Measurements from ENCODE around the gene CLEC4F. TPM values are rescaled to one million over a fixed set of nuclear protein-coding genes. Genes with fewer than 3 reads are reported as not detected.

The CLEC4F gene
- total and polyA plus RNA-seq, 2 of the 4 experiments (the other 2 are of a cell fraction): not detected

DNA sequence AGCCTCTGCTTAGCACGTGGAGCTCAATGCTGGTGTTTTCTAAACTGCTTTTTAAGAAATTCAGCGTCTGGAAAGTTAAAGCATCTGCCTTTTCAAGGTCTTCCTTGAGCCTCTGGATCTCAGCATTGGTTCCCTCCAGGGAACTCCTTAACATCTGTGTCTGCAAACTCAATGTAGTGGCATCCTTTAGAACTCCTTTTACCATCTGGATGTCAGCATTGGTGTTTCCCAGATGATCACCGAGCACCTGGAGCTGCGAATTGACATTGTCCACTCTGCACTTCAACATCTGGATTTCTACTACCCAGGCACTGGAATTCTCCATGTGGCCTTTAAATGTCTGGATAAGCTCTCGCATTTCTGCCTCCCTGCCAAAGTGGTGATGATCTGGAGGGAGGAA is 3.7 kb downstream of the CLEC4F start:
- intact Hi-C loops (cut with micrococcal nuclease) (no loop called here), dilution Hi-C loops (cut with HindIII; ENCODE audit: low sequenced_read_pairs, unreplicated experiment) (no loop called here), in situ Hi-C loops (cut with MboI; ENCODE audit: low sequenced_read_pairs) (no loop called here)
- ChIA-PET CTCF (no interaction called here), POLR2A (ENCODE audit: unreplicated experiment) (no interaction called here)
- DNase-seq: no peak
- no peaks in the 10 kb centered on the region for H3K36me3 ChIP-seq (ENCODE audit: control insufficient read depth, insufficient read depth, low read length)
- H4K20me1 ChIP-seq (ENCODE audit: insufficient read depth, low read length): no peaks in the 10 kb centered on the region
- H4K8ac ChIP-seq (ENCODE audit: low read depth in 2 of 2, low read length in 2 of 2): no peak overlapping the region
- no peak overlapping the region for H3K4me2 ChIP-seq (ENCODE audit: low read depth, low read length)
- H2BK20ac ChIP-seq (ENCODE audit: low read depth, low read length): no peak overlapping the region
- no peak overlapping the region for H2BK5ac ChIP-seq (ENCODE audit: low read depth, low read length, poor library complexity, severe bottlenecking)
- no TSS peak for BruUV-seq (replicated peaks)
- no peak overlapping the region for H3K18ac ChIP-seq (ENCODE audit: low read depth, low read length)
- 29% methylated on average over 1 of the region's 5 CpGs; no CpG with 5 or more reads in 1 of the 2 experiments for WGBS, 2 experiments (ENCODE audit: extremely low coverage in 2 of 2, insufficient read length in 1 of 2)
- no peak overlapping the region for H3K4ac ChIP-seq (ENCODE audit: low read depth, low read length)
- no peak overlapping the region for H2AK5ac ChIP-seq (ENCODE audit: low read depth, low read length)
- no peaks in the 10 kb centered on the region for H3K9me3 ChIP-seq (ENCODE audit: control insufficient read depth, insufficient read depth, low read length)
- no peak overlapping the region for H3K27ac ChIP-seq (ENCODE audit: insufficient read depth, low read length)
- no peak overlapping the region for H3K23ac ChIP-seq (ENCODE audit: low read depth, low read length)
- H2BK15ac ChIP-seq (ENCODE audit: low read depth, low read length): no peak overlapping the region
- no peak overlapping the region for H2BK120ac ChIP-seq (ENCODE audit: low read depth, low read length)
- H3K9ac ChIP-seq (ENCODE audit: low read depth, low read length): no peak overlapping the region
- no peak overlapping the region for H3K4me3 ChIP-seq (ENCODE audit: insufficient read depth, low read depth, low read length)
- no peak overlapping the region for H4K5ac ChIP-seq (ENCODE audit: low read depth, low read length)
- H4K91ac ChIP-seq (ENCODE audit: insufficient read depth, low read depth, low read length): no peak overlapping the region
- H3K79me1 ChIP-seq (ENCODE audit: low read depth in 1 of 2, low read length in 2 of 2): no peaks in the 10 kb centered on the region
- no peaks in the 10 kb centered on the region for H3K9me1 ChIP-seq (ENCODE audit: insufficient read depth, low read length)
- no peak overlapping the region for H2AFZ ChIP-seq (replicated peaks; ENCODE audit: low read length, poor library complexity)
- no peaks in the 10 kb centered on the region for H3K4me1 ChIP-seq (ENCODE audit: control insufficient read depth, insufficient read depth, low read length)
- TF ChIP-seq NFE2L2 (IDR thresholded peaks at IDR 0.05; ENCODE audit: low read depth, low read length): no peak
- no peak for TF ChIP-seq BHLHE40 (IDR thresholded peaks at IDR 0.05; ENCODE audit: low read depth, low read length)
- TF ChIP-seq CEBPB (IDR thresholded peaks at IDR 0.05; ENCODE audit: low read depth, low read length): no peak
- TF ChIP-seq RCOR1 (IDR thresholded peaks at IDR 0.05; ENCODE audit: insufficient replicate concordance, low read length): no peak
- TF ChIP-seq, protein P1, sequence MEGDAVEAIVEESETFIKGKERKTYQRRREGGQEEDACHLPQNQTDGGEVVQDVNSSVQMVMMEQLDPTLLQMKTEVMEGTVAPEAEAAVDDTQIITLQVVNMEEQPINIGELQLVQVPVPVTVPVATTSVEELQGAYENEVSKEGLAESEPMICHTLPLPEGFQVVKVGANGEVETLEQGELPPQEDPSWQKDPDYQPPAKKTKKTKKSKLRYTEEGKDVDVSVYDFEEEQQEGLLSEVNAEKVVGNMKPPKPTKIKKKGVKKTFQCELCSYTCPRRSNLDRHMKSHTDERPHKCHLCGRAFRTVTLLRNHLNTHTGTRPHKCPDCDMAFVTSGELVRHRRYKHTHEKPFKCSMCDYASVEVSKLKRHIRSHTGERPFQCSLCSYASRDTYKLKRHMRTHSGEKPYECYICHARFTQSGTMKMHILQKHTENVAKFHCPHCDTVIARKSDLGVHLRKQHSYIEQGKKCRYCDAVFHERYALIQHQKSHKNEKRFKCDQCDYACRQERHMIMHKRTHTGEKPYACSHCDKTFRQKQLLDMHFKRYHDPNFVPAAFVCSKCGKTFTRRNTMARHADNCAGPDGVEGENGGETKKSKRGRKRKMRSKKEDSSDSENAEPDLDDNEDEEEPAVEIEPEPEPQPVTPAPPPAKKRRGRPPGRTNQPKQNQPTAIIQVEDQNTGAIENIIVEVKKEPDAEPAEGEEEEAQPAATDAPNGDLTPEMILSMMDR (conservative IDR thresholded peaks at IDR 0.05; ENCODE audit: low read depth, low read length): no peak
- TF ChIP-seq SMC3 (IDR thresholded peaks at IDR 0.05; ENCODE audit: low read depth, low read length): no peak
- TF ChIP-seq CHD1 (IDR thresholded peaks at IDR 0.05; ENCODE audit: low read depth, low read length): no peak
- TF ChIP-seq POLR2A (IDR thresholded peaks at IDR 0.05; ENCODE audit: low read depth, low read length): no peak
- TF ChIP-seq, protein P2, sequence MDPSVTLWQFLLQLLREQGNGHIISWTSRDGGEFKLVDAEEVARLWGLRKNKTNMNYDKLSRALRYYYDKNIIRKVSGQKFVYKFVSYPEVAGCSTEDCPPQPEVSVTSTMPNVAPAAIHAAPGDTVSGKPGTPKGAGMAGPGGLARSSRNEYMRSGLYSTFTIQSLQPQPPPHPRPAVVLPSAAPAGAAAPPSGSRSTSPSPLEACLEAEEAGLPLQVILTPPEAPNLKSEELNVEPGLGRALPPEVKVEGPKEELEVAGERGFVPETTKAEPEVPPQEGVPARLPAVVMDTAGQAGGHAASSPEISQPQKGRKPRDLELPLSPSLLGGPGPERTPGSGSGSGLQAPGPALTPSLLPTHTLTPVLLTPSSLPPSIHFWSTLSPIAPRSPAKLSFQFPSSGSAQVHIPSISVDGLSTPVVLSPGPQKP (IDR thresholded peaks at IDR 0.05; ENCODE audit: borderline replicate concordance, low read depth, low read length): no peak
- TF ChIP-seq MAZ (IDR thresholded peaks at IDR 0.05; ENCODE audit: borderline replicate concordance, low read depth, low read length): no peak
- no peak for ATAC-seq (ENCODE audit: low read depth)
- H3K56ac ChIP-seq (ENCODE audit: extremely low read depth, insufficient read depth, low read length): no peak overlapping the region
- no peak overlapping the region for H2AK9ac ChIP-seq (replicated peaks; ENCODE audit: low read depth, low read length, poor library complexity)
- H3K14ac ChIP-seq (replicated peaks; ENCODE audit: low read depth, low read length): no peak overlapping the region
- H3K27me3 ChIP-seq (ENCODE audit: control insufficient read depth, insufficient read depth, low read length): peaks cover 12% of the 10 kb centered on the region
